Measurements from ENCODE around the gene ABHD14A. TPM values are rescaled to one million over a fixed set of nuclear protein-coding genes. Genes with fewer than 3 reads are reported as not detected.

ABHD14A gene
- total RNA-seq, 5 donors from 2014 or later (not counting 1 experiment from before 2014, with no cell fraction given), result 14.3 to 26.5 (median 20.8) TPM

GRCh38 chr3:51978143-51978502 lies 3.3 kb downstream of the ABHD14A start:
- H3K4me1 Mint-ChIP-seq, result peaks cover 50 to 68% (median 52%) of the 10 kb centered on the region in 3 donors
- ChIA-PET POLR2A (interaction anchor here in 1 of 2 donors (0.5 kb wide), 1 partner anchor 610 kb away, joined by 3 read pairs; no protein-coding TSS in a partner anchor), CTCF (no interaction called here)
- H3K4me3 Mint-ChIP-seq, result no peak overlapping the region
- H3K9me3 ChIP-seq, result no peaks in the 10 kb centered on the region
- H3K27ac Mint-ChIP-seq, result peak overlapping the region in 1 of 2 donors; percentile 52
- no peaks in the 10 kb centered on the region for H3K36me3 Mint-ChIP-seq
- H3K27ac ChIP-seq (ENCODE audit: low read length), result no peak overlapping the region
- H3K4me1 ChIP-seq (ENCODE audit: control insufficient read depth in 1 of 2, extremely low read depth in 1 of 2, insufficient read depth in 2 of 2, low read length in 2 of 2), result peaks cover 16 to 67% of the 10 kb centered on the region in 2 experiments
- H3K36me3 ChIP-seq (ENCODE audit: control insufficient read depth in 2 of 2, extremely low read depth in 1 of 2, insufficient read depth in 1 of 2, low read length in 1 of 2), result peaks cover 2% of the 10 kb centered on the region in 2 donors
- H3K4me3 ChIP-seq (ENCODE audit: control insufficient read depth in 1 of 2, extremely low read depth in 1 of 2, low read length in 1 of 2), result no peak overlapping the region
- H3K9me3 Mint-ChIP-seq, result no peaks in the 10 kb centered on the region
- H3K27me3 Mint-ChIP-seq, result no peaks in the 10 kb centered on the region
- ATAC-seq (replicated peaks in 1 of 4) (no peak), DNase-seq (no peak)
- WGBS (ENCODE audit: insufficient coverage), result 92% methylated on average over 3 of the region's 4 CpGs
- H3K27me3 ChIP-seq (replicated peaks in 1 of 2; ENCODE audit: control insufficient read depth in 2 of 2, extremely low read depth in 1 of 2, insufficient read depth in 2 of 2, low read length in 1 of 2), result no peaks in the 10 kb centered on the region

- no peaks in the 10 kb centered on the region for H3K9me3 Mint-ChIP-seq
- CTCF ChIA-PET, result no interaction called here
- peaks cover 8 to 59% of the 10 kb centered on the region in 2 experiments for H3K4me1 ChIP-seq (ENCODE audit: control insufficient read depth in 1 of 2, extremely low read depth in 1 of 2, insufficient read depth in 2 of 2, low read length in 2 of 2)
- no peak for ATAC-seq (replicated peaks in 1 of 4)
- POLR2A ChIA-PET, result no interaction called here
- peaks cover 46 to 48% (median 48%) of the 10 kb centered on the region in 3 donors for H3K4me1 Mint-ChIP-seq
- no peak overlapping the region for H3K4me3 ChIP-seq (ENCODE audit: control insufficient read depth in 1 of 2, extremely low read depth in 1 of 2, low read length in 1 of 2)
- no peaks in the 10 kb centered on the region for H3K9me3 ChIP-seq
- H3K27ac ChIP-seq (ENCODE audit: low read length), result no peak overlapping the region
- H3K36me3 Mint-ChIP-seq, result no peaks in the 10 kb centered on the region
- H3K27ac Mint-ChIP-seq, result no peak overlapping the region
- H3K36me3 ChIP-seq (ENCODE audit: control insufficient read depth in 2 of 2, extremely low read depth in 1 of 2, insufficient read depth in 1 of 2, low read length in 1 of 2), result peaks cover 2% of the 10 kb centered on the region in 2 donors
- no peak overlapping the region for H3K4me3 Mint-ChIP-seq
- H3K27me3 Mint-ChIP-seq, result no peaks in the 10 kb centered on the region
- no peaks in the 10 kb centered on the region for H3K27me3 ChIP-seq (replicated peaks in 1 of 2; ENCODE audit: control insufficient read depth in 2 of 2, extremely low read depth in 1 of 2, insufficient read depth in 2 of 2, low read length in 1 of 2)
- WGBS (ENCODE audit: insufficient coverage), result no CpG with 5 or more reads among the region's 10 CpGs
- no peak for DNase-seq
Measured at GRCh38 chr3:51980253-51980652, 5.4 kb downstream of the ABHD14A start.

GRCh38 chr3:51982352-51982837 lies 7.5 kb downstream of the ABHD14A start:
- H3K27ac Mint-ChIP-seq, result peak overlapping the region; percentile 96 to 97
- WGBS (ENCODE audit: insufficient coverage), result 10% methylated on average over 3 of the region's 4 CpGs
- Histone ChIP-seq H3K4me1 (ENCODE audit: control insufficient read depth in 1 of 2, extremely low read depth in 1 of 2, insufficient read depth in 2 of 2, low read length in 2 of 2) (peaks cover 4 to 39% of the 10 kb centered on the region in 2 experiments), H3K9me3 (no peaks in the 10 kb centered on the region), H3K27ac (ENCODE audit: low read length) (peak overlapping the region; percentile 65), H3K27me3 (replicated peaks in 1 of 2; ENCODE audit: control insufficient read depth in 2 of 2, extremely low read depth in 1 of 2, insufficient read depth in 2 of 2, low read length in 1 of 2) (no peaks in the 10 kb centered on the region), H3K36me3 (ENCODE audit: control insufficient read depth in 2 of 2, extremely low read depth in 1 of 2, insufficient read depth in 1 of 2, low read length in 1 of 2) (peaks cover 2% of the 10 kb centered on the region in 2 donors), H3K4me3 (ENCODE audit: control insufficient read depth in 1 of 2, extremely low read depth in 1 of 2, low read length in 1 of 2) (peak overlapping the region; percentile 69 to 72)
- peak overlapping the region; percentile 85 to 95 (median 89) for H3K4me3 Mint-ChIP-seq
- DNase-seq, result peak in 5 of 35 experiments; percentile 12 to 50 (median 20)
- no peaks in the 10 kb centered on the region for H3K27me3 Mint-ChIP-seq
- ChIA-PET POLR2A (interaction anchor here in 1 of 2 donors (0.6 to 1.7 kb wide), 3 partner anchors 13 to 608 kb away, joined by 3 to 5 read pairs (median 3); partner anchors contain the start of gene RPL29), CTCF (interaction anchor here (0.5 to 1.8 kb wide), 5 partner anchors 8 to 14 kb away, joined by 3 to 16 read pairs (median 3); partner anchors contain the start of gene ABHD14B (in 1 of the 2))
- no peaks in the 10 kb centered on the region for H3K9me3 Mint-ChIP-seq
- peak; percentile 4 to 34 (median 20) for ATAC-seq (replicated peaks in 1 of 4)
- H3K36me3 Mint-ChIP-seq, result no peaks in the 10 kb centered on the region
- H3K4me1 Mint-ChIP-seq, result peaks cover 29 to 32% (median 29%) of the 10 kb centered on the region in 3 donors

- H3K27me3 Mint-ChIP-seq, result no peaks in the 10 kb centered on the region
- H3K9me3 ChIP-seq, result no peaks in the 10 kb centered on the region
- H3K4me1 Mint-ChIP-seq, result peaks cover 23 to 26% (median 25%) of the 10 kb centered on the region in 3 donors
- H3K4me1 ChIP-seq (ENCODE audit: control insufficient read depth in 1 of 2, extremely low read depth in 1 of 2, insufficient read depth in 2 of 2, low read length in 2 of 2), result peaks cover 4 to 33% of the 10 kb centered on the region in 2 experiments
- peak; percentile 77 to 87 (median 81) for ATAC-seq (replicated peaks in 1 of 4)
- H3K27ac Mint-ChIP-seq, result peak within 1 kb of the TSS; percentile 96 to 97
- ChIA-PET POLR2A (interaction anchor here in 1 of 2 donors (0.6 to 1.7 kb wide), 3 partner anchors 12 to 608 kb away, joined by 3 to 5 read pairs (median 3); partner anchors contain the start of gene RPL29), CTCF (interaction anchor here (0.5 to 1.8 kb wide), 7 partner anchors 9 to 172 kb away, joined by 3 to 16 read pairs (median 3); partner anchors contain the start of genes ABHD14B (in 1 of the 2), PARP3 (in 1 of the 2), POC1A (in 1 of the 2) and RRP9 (in 1 of the 2))
- H3K27ac ChIP-seq (ENCODE audit: low read length), result peak within 1 kb of the TSS; percentile 79
- peaks cover 2% of the 10 kb centered on the region in 2 donors for H3K36me3 ChIP-seq (ENCODE audit: control insufficient read depth in 2 of 2, extremely low read depth in 1 of 2, insufficient read depth in 1 of 2, low read length in 1 of 2)
- H3K27me3 ChIP-seq (replicated peaks in 1 of 2; ENCODE audit: control insufficient read depth in 2 of 2, extremely low read depth in 1 of 2, insufficient read depth in 2 of 2, low read length in 1 of 2), result no peaks in the 10 kb centered on the region
- under 1% methylated on average over 67 of the region's 68 CpGs for WGBS (ENCODE audit: insufficient coverage)
- H3K36me3 Mint-ChIP-seq, result no peaks in the 10 kb centered on the region
- DNase-seq, result peak in 34 of 35 experiments; percentile 37 to 74 (median 52)
- H3K9me3 Mint-ChIP-seq, result no peaks in the 10 kb centered on the region
- peak within 1 kb of the TSS; percentile 69 to 72 for H3K4me3 ChIP-seq (ENCODE audit: control insufficient read depth in 1 of 2, extremely low read depth in 1 of 2, low read length in 1 of 2)
- H3K4me3 Mint-ChIP-seq, result peak within 1 kb of the TSS; percentile 85 to 95 (median 89)
Measured at GRCh38 chr3:51982838-51983577, 8.1 kb downstream of the ABHD14A start, which contains the start of gene ACY1. Gene ACY1, plus strand, starts transcription at chr3:51983535. Its CDS starts 530 bp downstream, at chr3:51984065.

GRCh38 chr3:51983578-51984268 lies 8.9 kb downstream of the ABHD14A start:
- H3K4me1 ChIP-seq (ENCODE audit: control insufficient read depth in 1 of 2, extremely low read depth in 1 of 2, insufficient read depth in 2 of 2, low read length in 2 of 2), result peaks cover 4 to 32% of the 10 kb centered on the region in 2 experiments
- H3K4me3 Mint-ChIP-seq, result peak overlapping the region; percentile 85 to 95 (median 89)
- DNase-seq, result no peak
- H3K27ac ChIP-seq (ENCODE audit: low read length), result peak overlapping the region; percentile 79
- 87% methylated on average over 19 of the region's 22 CpGs for WGBS (ENCODE audit: insufficient coverage)
- peaks cover 2% of the 10 kb centered on the region in 2 donors for H3K36me3 ChIP-seq (ENCODE audit: control insufficient read depth in 2 of 2, extremely low read depth in 1 of 2, insufficient read depth in 1 of 2, low read length in 1 of 2)
- CTCF ChIA-PET, result interaction anchor here in 1 of 2 donors (0.7 to 1.8 kb wide), 4 partner anchors 10 to 950 kb away, joined by 3 to 16 read pairs (median 5); partner anchors contain the start of genes ABHD14B, PARP3, POC1A and RRP9
- POLR2A ChIA-PET, result interaction anchor here in 1 of 2 donors (1.7 kb wide), 1 partner anchor 12 kb away, joined by 5 read pairs; the partner anchor contains the start of gene RPL29
- peak overlapping the region; percentile 69 to 72 for H3K4me3 ChIP-seq (ENCODE audit: control insufficient read depth in 1 of 2, extremely low read depth in 1 of 2, low read length in 1 of 2)
- no peaks in the 10 kb centered on the region for H3K36me3 Mint-ChIP-seq
- H3K27me3 Mint-ChIP-seq, result no peaks in the 10 kb centered on the region
- no peaks in the 10 kb centered on the region for H3K9me3 ChIP-seq
- H3K27ac Mint-ChIP-seq, result peak overlapping the region; percentile 91 to 97
- no peaks in the 10 kb centered on the region for H3K27me3 ChIP-seq (replicated peaks in 1 of 2; ENCODE audit: control insufficient read depth in 2 of 2, extremely low read depth in 1 of 2, insufficient read depth in 2 of 2, low read length in 1 of 2)
- peaks cover 20 to 26% (median 25%) of the 10 kb centered on the region in 3 donors for H3K4me1 Mint-ChIP-seq
- no peaks in the 10 kb centered on the region for H3K9me3 Mint-ChIP-seq
- ATAC-seq (replicated peaks in 1 of 4), result no peak

Data from T-cell (primary cell).